A673 (cell line): ENCODE results near the gene ZNF267. TPM values are rescaled to one million over a fixed set of nuclear protein-coding genes. Genes with fewer than 3 reads are reported as not detected.
"Not testable (repeated sequence)": the region's sequence is repeated elsewhere in the genome, so short reads cannot be mapped to it uniquely, and the experiment has no call there.

ENCODE experiments used
- BruUV-seq: library from RNA; stranded (reverse); fragments of 400-500 nt; replicated peaks from 2 replicates; lab custom pipeline; 2021; lab: Mats Ljungman, UMichigan
- CTCF ChIA-PET: fragments of 300-600 bp; sonication (Branson Sonifier 250); formaldehyde crosslinking; loops from one replicate; lab custom pipeline; 2022; ENCODE audit warnings: antibody characterized with exemption; lab: Charles Lee
- POLR2A ChIA-PET: fragments of 300-600 bp; sonication (Branson Sonifier 250); formaldehyde crosslinking; loops from one replicate; lab custom pipeline; 2022; ENCODE audit warnings: antibody characterized with exemption; ENCODE audit not compliant: low non-redundant PET; lab: Charles Lee
- DNase-seq: peaks from one replicate; pipeline ENCODE4 v3.0.0-alpha.2; 2015; ENCODE audit warnings: low spot score
- H3K27ac ChIP-seq: fragments of 200-600 bp; sonication (generic); 2 replicates; pipeline ENCODE4 v1.5.1; 2016; ENCODE audit warnings: mixed run types, low read depth, mild to moderate bottlenecking, mixed read lengths, antibody characterized with exemption, low read length; ENCODE audit not compliant: poor library complexity, severe bottlenecking
- H3K27me3 ChIP-seq: fragments of 200-600 bp; sonication (generic); replicated peaks from 2 replicates; pipeline ENCODE4 v1.6.1; 2017; ENCODE audit warnings: mixed run types, low read depth, mild to moderate bottlenecking, mixed read lengths, antibody characterized with exemption, low read length; ENCODE audit not compliant: insufficient read depth, poor library complexity
- H3K36me3 ChIP-seq: fragments of 200-600 bp; sonication (generic); 2 replicates; pipeline ENCODE4 v1.6.1; 2016; ENCODE audit warnings: mixed run types, mild to moderate bottlenecking, mixed read lengths, antibody characterized with exemption, low read length; ENCODE audit not compliant: insufficient read depth, poor library complexity, severe bottlenecking
- H3K4me1 ChIP-seq: fragments of 200-600 bp; sonication (generic); 2 replicates; pipeline ENCODE4 v1.6.1; 2017; ENCODE audit warnings: mixed run types, mild to moderate bottlenecking, mixed read lengths, antibody characterized with exemption, low read length; ENCODE audit not compliant: insufficient read depth, poor library complexity, severe bottlenecking
- H3K4me3 ChIP-seq: fragments of 200-600 bp; sonication (generic); 2 replicates; pipeline ENCODE4 v1.5.1; 2016; ENCODE audit warnings: low read depth, mixed run types, mild to moderate bottlenecking, mixed read lengths, low read length; ENCODE audit not compliant: poor library complexity, severe bottlenecking
- H3K9me3 ChIP-seq: fragments of 200-600 bp; sonication (generic); 2 replicates; pipeline ENCODE4 v1.6.1; 2016; ENCODE audit warnings: mixed run types, low read depth, mild to moderate bottlenecking, mixed read lengths, antibody characterized with exemption, low read length; ENCODE audit not compliant: poor library complexity, severe bottlenecking
- intact Hi-C: fragments of 100-400 bp; cut with micrococcal nuclease; formaldehyde crosslinking; loops from one replicate; pipeline ENCODE4 v1.10.0; 2022; ENCODE audit not compliant: unreplicated experiment
- total RNA-seq: library from RNA; stranded (reverse); gene quantifications from 2 replicates; pipeline ENCODE4 v1.2.3, GENCODE V29; 2021

Gene ZNF267
- total RNA-seq, 1 experiment from 2014 or later, result 23.0 TPM

DNA sequence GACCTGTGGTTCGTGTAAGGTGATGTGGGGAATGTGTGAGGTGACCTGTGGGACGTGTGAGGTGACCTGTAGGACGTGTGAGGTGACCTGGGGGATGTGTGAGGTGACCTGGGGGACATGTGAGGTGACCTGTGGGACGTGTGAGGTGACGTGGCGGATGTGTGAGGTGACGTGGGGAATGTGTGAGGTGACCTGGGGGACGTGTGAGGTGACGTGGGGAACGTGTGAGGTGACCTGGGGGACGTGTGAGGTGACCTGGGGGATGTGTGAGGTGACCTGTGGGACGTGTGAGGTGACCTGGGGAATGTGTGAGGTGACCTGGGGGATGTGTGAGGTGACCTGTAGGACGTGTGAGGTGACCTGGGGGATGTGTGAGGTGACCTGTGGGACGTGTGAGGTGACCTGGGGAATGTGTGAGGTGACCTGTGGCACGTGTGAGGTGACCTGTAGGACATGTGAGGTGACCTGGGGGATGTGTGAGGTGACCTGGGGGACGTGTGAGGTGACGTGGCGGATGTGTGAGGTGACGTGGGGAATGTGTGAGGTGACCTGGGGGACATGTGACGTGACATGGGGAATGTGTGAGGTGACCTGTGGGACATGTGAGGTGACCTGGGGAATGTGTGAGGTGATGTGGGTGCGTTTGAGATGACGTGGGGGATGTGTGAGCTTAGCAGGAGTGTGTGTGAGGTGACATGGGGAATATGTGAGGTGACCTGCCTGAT lies 86.7 kb downstream of the ZNF267 start:
- BruUV-seq, H3K27ac ChIP-seq, intact Hi-C loops, H3K9me3 ChIP-seq, H3K36me3 ChIP-seq, H3K27me3 ChIP-seq, DNase-seq, H3K4me3 ChIP-seq, CTCF ChIA-PET, POLR2A ChIA-PET, H3K4me1 ChIP-seq: not testable (repeated sequence)
